ENCODE data around the gene TANK.

The TANK gene

DNA sequence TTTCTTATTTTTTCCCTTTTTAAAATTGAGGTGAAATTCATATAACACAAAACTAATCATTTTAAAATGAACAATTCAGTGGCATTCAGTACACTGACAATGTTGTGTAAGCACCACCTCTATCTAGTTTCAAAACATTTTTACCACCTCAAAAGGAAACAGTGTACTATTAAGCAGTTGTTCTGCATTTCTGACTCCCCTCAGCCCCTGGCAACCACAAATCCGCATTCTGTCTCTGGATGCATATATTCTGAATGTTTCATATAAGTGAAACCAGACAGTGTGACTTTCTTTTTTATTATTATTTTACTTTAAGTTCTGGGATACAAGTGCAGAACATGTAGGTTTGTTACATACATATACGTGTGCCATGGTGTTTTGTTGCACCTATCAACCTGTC lies 19.2 kb upstream of the TANK start:
- FAIRE-seq (no peak), DNase-seq (ENCODE audit: insufficient read length, low spot score) (no peak)
- no peak for TF ChIP-seq POLR2A (IDR thresholded peaks at IDR 0.05; ENCODE audit: low read depth, low read length)

DNA sequence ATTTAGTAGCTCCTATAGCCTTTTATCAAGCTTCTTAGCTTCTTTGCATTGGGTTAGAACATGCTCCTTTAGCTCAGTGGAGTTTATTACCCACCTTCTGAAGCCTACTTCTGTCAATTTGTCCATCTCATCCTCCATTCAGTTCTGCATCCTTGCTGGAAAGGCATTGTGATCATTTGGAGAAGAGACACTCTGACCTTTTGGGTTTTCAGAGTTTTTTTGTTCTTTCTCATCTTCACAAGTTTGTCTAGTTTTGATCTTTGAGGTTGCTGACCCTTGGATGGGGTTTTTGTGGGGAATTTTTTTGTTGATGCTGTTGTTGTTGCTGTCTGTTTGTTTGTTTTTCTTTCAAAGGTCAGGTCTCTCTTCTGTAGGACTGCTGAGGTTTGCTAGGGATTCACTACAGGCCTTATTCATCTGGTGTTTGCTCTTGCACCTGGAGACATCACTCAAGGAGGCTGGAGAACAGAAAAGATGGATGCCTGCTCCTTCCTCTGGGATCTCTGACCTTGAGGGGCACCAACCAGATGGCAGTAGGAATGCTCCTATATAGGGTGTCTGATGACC lies 13.9 kb upstream of the TANK start:
- no peak for FAIRE-seq
- TF ChIP-seq POLR2A (IDR thresholded peaks at IDR 0.05; ENCODE audit: low read depth, low read length) = no peak
- no peak for DNase-seq (ENCODE audit: insufficient read length, low spot score)

GRCh38 chr2:161146996-161147395 lies 13.2 kb upstream of the TANK start:
- no peak for TF ChIP-seq POLR2A (IDR thresholded peaks at IDR 0.05; ENCODE audit: low read depth, low read length)
- FAIRE-seq = no peak
- no peak for DNase-seq (ENCODE audit: insufficient read length, low spot score)

DNA sequence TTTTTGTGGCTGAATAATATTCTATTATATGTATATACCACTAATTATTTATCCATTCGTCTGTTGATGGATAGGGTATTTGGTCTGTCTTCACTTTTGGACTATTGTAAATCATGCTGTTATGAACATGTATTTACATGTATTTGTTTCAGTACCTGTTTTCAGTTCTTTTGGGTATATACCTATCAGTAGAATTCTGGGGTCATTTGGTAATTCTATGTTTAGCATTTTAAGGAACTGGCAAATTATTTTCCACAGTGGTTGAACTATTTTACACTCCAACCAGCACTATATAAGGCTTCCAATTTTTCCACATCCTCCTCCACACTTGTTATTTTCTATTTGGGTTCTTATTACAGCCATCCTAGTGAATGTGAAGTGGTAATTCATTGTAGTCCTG lies 12.4 kb upstream of the TANK start:
- DNase-seq (ENCODE audit: insufficient read length, low spot score) = no peak
- no peak for TF ChIP-seq POLR2A (IDR thresholded peaks at IDR 0.05; ENCODE audit: low read depth, low read length)
- FAIRE-seq = no peak

- no peak for FAIRE-seq
- DNase-seq (ENCODE audit: insufficient read length, low spot score) = no peak
- TF ChIP-seq POLR2A (IDR thresholded peaks at IDR 0.05; ENCODE audit: low read depth, low read length) = no peak
Observed at GRCh38 chr2:161150704-161151103, 9.5 kb upstream of the TANK start.

DNA sequence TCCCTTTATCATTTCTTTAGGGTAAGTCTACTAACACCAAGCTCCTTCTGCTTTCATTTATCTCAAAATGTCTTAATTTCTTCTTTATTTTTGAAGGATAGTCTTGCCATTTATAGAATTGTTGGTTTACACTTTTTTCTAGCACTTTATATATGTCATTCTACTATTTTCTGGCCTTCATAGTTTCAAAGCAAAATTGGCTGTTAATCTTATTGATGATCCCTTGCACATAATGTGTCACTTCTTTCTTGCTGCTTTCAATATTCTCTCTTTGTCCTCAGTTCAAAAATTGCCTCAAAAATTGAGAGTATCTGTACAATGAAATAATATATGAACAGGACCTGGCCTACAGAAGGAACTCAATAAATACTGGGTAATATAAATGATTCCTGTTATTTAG lies 7.9 kb upstream of the TANK start:
- DNase-seq (ENCODE audit: insufficient read length, low spot score) = no peak
- FAIRE-seq = no peak
- TF ChIP-seq POLR2A (IDR thresholded peaks at IDR 0.05; ENCODE audit: low read depth, low read length) = no peak

- FAIRE-seq = no peak
- DNase-seq (ENCODE audit: insufficient read length, low spot score) = no peak
- no peak for TF ChIP-seq POLR2A (IDR thresholded peaks at IDR 0.05; ENCODE audit: low read depth, low read length)
Observed at GRCh38 chr2:161158882-161159281, 1.3 kb upstream of the TANK start.

GRCh38 chr2:161159456-161160225 lies 587 bp upstream of the TANK start:
- FAIRE-seq (no peak), DNase-seq (ENCODE audit: insufficient read length, low spot score) (no peak)
- no peak for TF ChIP-seq POLR2A (IDR thresholded peaks at IDR 0.05; ENCODE audit: low read depth, low read length)

GRCh38 chr2:161161074-161161706 lies 962 bp downstream of the TANK start:
- TF ChIP-seq POLR2A (IDR thresholded peaks at IDR 0.05; ENCODE audit: low read depth, low read length) = no peak
- DNase-seq (ENCODE audit: insufficient read length, low spot score) (no peak), FAIRE-seq (peak; percentile 11)

DNA sequence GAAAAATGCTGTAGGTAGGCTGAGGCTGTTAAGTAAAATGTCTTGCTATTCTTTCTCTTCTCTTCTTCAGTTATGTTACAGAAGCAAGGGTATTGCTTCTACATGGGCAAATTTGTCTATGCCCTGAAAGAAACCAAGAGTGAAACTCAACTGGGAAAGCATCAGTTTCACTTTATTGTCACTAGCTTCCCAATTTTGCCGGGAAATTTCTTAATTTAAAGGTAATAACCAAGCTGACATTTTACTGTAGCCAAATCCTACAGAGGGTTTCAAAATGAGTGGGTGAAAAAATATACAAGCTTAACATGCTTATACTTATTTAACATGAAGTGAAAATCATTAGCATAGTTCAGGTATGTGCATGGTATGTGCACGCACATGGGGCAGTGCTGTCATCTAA lies 3.2 kb downstream of the TANK start:
- DNase-seq (ENCODE audit: insufficient read length, low spot score) = no peak
- no peak for FAIRE-seq
- TF ChIP-seq POLR2A (IDR thresholded peaks at IDR 0.05; ENCODE audit: low read depth, low read length) = no peak

- no peak for TF ChIP-seq POLR2A (IDR thresholded peaks at IDR 0.05; ENCODE audit: low read depth, low read length)
- FAIRE-seq (no peak), DNase-seq (ENCODE audit: insufficient read length, low spot score) (no peak)
Observed at GRCh38 chr2:161164161-161164560, 3.9 kb downstream of the TANK start.

GRCh38 chr2:161165266-161165665 lies 5.0 kb downstream of the TANK start:
- TF ChIP-seq POLR2A (IDR thresholded peaks at IDR 0.05; ENCODE audit: low read depth, low read length) = no peak
- DNase-seq (ENCODE audit: insufficient read length, low spot score) = no peak
- FAIRE-seq = peak; percentile 11

DNA sequence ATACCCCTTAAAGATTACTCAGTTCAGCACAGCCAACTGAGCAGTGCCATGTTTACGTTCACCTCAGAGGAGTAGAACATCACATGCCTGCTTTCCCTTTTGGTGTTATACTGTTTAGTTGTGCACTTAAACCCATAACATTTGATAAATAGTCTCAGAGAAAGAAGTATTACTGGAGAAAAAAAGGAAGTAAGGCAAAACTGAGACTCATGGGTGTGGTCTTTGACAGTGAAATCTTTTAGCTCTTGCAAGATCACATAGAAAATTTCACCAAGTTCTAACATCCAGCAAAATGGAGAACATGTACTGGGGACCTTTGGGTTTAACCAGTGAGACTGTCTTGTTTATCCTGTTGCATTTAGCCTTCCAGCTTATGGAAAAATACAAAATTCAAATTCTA lies 5.6 kb downstream of the TANK start:
- FAIRE-seq (peak; percentile 77), DNase-seq (ENCODE audit: insufficient read length, low spot score) (no peak)
- no peak for TF ChIP-seq POLR2A (IDR thresholded peaks at IDR 0.05; ENCODE audit: low read depth, low read length)

DNA sequence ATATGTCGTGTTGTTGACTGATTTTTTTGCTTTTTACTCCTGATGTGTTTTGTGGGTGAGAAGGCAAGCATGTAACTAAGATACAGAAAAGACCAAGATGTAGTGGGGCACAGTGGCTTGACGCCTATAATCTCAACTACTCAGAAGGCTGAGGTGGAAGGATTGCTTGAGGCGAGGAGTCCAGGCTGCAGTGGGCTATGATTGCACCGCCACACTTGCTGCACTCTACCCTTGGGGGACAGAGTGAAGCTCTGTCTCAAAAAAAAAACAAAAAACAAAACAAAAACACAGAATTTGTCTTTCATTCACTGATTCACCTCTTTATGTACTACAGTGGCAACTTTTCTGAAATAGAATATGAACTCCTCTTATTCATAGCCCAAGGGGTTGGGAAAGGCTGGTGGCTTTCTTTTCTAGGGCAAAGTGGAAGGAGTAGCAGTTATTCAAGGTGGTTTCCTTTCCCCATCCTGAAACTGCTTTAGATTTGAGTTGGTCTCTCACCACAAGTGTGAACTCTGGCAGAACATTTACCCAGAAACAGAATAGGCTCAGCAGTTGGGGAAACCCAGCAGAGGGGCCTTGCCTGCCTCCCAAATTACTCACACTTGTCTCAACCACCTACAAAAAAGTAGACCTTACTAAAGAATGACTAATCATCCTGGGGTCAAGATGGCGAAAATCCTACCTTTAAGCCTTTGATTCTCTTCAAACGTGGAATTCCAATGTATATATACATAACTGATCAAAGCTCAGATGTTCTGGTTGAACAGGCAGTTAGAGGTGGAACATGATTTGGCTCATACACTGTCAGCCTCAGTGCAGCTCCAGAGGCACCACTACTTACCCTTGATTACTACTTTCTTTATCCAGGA lies 6.5 kb downstream of the TANK start:
- DNase-seq (ENCODE audit: insufficient read length, low spot score) (no peak), FAIRE-seq (no peak)

More for the DNA sequence above, 6.5 kb downstream of the TANK start:
- TF ChIP-seq POLR2A (IDR thresholded peaks at IDR 0.05; ENCODE audit: low read depth, low read length) = no peak

All from H54 (cell line).